Hematopoietic multipotent progenitor cell (in vitro differentiated cells): Measurements from ENCODE around the gene SERF2. TPM values are rescaled to one million over a fixed set of nuclear protein-coding genes. Genes with fewer than 3 reads are reported as not detected.
"Not testable (repeated sequence)": the region's sequence is repeated elsewhere in the genome, so short reads cannot be mapped to it uniquely, and the experiment has no call there.

Source experiments
- DNase-seq, 3 donors: peaks; one replicate each; pipeline ENCODE4 v3.0.0-alpha.2; 2011 to 2015; ENCODE audit warnings: low read depth in 2 of 3, low spot score in 2 of 3
- small RNA-seq: library from RNA; depleted of rRNA; stranded (forward); fragments of <200 nt; gene quantifications from one replicate; pipeline ENCODE3, GENCODE V24; 2012
- total RNA-seq: library from RNA; depleted of rRNA; stranded (reverse); fragments of >200 nt; gene quantifications from one replicate; pipeline ENCODE4 v1.2.3, GENCODE V29; 2012

SERF2 gene
- total RNA-seq, 1 donor: 140 TPM

GRCh38 chr15:43826508-43827341 is 34.6 kb downstream of the SERF2 start, which contains the start of gene WDR76:
Gene WDR76, plus strand, starts transcription at chr15:43827002. Its CDS starts 31 bp downstream, at chr15:43827033.
- DNase-seq: peak; percentile 43 to 78 (median 76)

DNA sequence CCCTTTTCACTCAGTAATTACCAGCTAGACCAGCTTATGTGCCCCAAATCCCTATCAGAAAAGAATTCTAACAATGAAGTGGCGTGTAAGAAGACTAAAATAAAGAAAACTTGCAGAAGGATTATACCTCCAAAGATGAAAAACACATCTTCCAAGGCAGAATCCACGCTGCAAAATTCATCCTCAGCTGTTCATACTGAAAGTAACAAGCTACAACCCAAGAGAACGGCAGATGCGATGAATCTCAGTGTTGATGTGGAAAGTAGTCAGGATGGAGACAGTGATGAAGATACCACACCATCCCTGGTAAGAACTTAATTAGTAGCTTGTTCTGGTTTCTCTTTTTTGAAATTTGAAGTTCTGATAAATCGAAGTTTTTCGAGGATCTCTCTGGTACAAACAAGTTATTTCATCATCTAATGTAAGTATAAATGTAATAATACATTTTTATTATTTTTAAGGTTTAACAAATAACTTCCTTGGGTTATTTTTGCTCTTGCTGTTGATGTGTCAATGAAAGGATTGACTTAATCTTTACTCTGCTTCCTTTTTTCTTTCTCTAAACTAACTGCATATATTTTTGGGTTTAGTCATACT is 36.0 kb downstream of the SERF2 start:
- no peak for DNase-seq

DNA sequence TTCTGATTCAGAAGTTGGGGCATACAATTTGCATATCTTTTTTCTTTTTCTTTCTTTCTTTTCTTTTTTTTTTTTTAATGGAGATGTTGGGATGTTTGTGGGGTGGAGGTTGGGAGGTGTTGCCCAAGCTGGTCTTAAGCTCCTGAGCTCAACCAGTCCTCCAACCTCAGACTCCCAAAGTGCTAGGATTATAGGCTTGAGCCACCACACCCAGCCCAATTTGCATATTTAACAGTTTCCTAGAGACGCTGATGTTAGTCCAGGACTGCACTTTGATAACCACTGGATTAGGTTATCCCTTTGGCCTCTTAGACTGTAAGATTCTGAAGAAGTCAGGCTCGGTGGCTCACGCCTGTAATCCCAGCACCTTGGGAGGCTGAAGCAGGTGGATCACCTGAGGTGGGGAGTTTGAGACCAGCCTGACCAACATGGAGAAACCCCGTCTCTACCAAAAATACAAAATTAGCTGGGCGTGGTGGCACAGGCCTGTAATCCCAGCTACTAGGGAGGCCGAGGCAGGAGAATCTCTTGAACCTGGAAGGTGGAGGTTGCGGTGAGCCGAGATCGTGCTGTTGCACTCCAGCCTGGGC is 37.9 kb downstream of the SERF2 start:
- not testable (repeated sequence) for DNase-seq

DNA sequence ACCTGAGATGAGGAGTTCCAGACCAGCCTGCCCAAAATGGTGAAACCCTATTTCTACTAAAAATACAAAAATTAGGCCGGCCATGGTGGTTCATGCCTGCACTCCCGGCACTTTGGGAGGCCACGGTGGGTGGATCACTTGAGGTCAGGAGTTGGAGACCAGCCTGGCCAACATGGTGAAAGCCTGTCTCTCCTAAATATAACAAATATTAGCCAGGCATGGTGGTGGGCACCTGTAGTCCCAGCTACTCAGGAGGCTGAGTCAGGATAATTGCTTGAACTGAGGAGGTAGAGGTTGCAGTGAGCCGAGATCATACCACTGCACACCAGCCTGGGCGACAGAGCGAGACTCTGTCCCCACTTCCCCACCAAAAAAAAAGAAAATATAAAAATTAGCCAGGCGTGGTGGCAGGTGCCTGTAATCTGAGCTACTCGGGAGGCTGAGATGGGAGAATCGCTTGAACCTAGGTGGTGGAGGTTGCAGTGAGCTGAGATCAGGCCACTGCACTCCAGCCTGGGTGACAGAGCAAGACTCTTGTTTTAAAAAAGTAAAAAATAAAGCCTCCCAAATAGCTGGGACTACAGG is 38.7 kb downstream of the SERF2 start:
- not testable (repeated sequence) for DNase-seq

- not testable (repeated sequence) for DNase-seq
Observed at GRCh38 chr15:43831519-43832052, 39.5 kb downstream of the SERF2 start.

- DNase-seq: not testable (repeated sequence)
Observed at GRCh38 chr15:43832485-43832884, 40.4 kb downstream of the SERF2 start.

GRCh38 chr15:43845421-43845820 is 53.3 kb downstream of the SERF2 start:
- no peak for DNase-seq

Small RNAs within 50 kb of the gene (small RNA-seq; reads per million reads assigned to genes)
- not detected for gene MIR1282

Other genes with a start within 250 kb of the SERF2 start
- 47.9 TPM for gene PPIP5K1, start 202.1 kb upstream of the SERF2 start, total RNA-seq
- gene CKMT1B, start 198.3 kb upstream of the SERF2 start, total RNA-seq: not detected
- 0.54 TPM for gene STRC, start 173.5 kb upstream of the SERF2 start, total RNA-seq
- gene CATSPER2, start 143.5 kb upstream of the SERF2 start, total RNA-seq: 3.2 TPM
- gene CKMT1A, start 98.5 kb upstream of the SERF2 start, total RNA-seq: not detected
- 38.2 TPM for gene PDIA3, start 45.9 kb upstream of the SERF2 start, total RNA-seq
- gene ELL3, start 15.4 kb upstream of the SERF2 start, total RNA-seq: 7.0 TPM
- under 0.01 TPM for gene SERINC4, start 7.9 kb downstream of the SERF2 start, total RNA-seq
- 9.2 TPM for gene HYPK, start 8.3 kb downstream of the SERF2 start, total RNA-seq
- gene MFAP1, start 32.4 kb downstream of the SERF2 start, total RNA-seq: 6.7 TPM
- gene WDR76, start 34.7 kb downstream of the SERF2 start, total RNA-seq: 6.5 TPM